ENCODE data around the gene LKAAEAR1. TPM values are rescaled to one million over a fixed set of nuclear protein-coding genes. Genes with fewer than 3 reads are reported as not detected.

LKAAEAR1 gene
- total and polyA plus RNA-seq, 2 of the 13 experiments (the other 11 are each of a cell fraction or from before 2014, with no cell fraction given) = not detected

DNA sequence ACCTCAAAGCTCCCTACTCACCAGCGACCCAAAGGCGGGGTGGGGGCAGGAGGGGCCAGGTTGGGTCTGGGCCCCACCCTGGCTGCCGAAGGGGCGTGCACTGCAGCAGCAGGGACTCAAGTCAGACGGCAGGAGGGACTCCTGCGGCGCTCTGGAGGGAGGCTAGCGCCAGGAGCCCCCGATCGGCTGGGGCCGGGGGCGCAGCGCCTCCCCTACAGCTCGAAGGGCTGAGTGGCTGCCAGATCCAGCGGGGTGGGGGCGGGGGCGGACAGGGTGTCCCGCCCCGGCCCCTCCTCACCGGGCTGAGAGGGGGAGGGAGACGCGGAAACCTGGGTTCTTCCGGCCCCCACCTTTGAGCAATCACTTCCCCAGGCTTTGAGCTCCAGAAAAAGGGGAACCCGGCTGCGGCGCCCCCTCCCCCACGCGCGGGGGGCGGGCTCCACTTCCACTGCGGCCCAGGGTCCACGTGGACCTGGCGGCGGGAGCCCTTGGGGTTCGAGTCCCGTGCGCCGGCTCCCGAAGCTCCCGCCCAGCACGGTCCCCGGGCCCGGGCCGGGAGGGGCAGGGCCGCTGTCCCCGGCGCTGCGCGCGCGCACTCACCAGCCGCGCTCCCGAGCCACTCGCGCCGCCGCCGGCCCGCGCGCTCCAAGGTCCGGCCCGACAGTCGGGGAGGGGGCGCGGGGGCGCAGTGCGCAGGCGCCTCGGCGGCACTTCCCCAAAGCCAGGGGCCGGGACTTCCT, 4.8 kb downstream of the LKAAEAR1 start, which contains the start of gene RGS19 (continued):
- TF ChIP-seq HNRNPL (IDR thresholded peaks at IDR 0.05; ENCODE audit: low read depth, low read length) (no peak), NR2F2 (IDR thresholded peaks at IDR 0.05; ENCODE audit: borderline replicate concordance, low read depth) (no peak), GZF1 (CRISPR knock-in tag; IDR thresholded peaks at IDR 0.05) (no peak), ZNF709 (CRISPR knock-in tag; IDR thresholded peaks at IDR 0.05) (0 out of 2 replicates have a peak, but pooled peaks have one; percentile 49), SUZ12 (IDR thresholded peaks at IDR 0.05; ENCODE audit: low read depth, low read length) (no peak), CENPT (CRISPR knock-in tag; IDR thresholded peaks at IDR 0.05; ENCODE audit: low read depth) (no peak), GFI1 (CRISPR knock-in tag; IDR thresholded peaks at IDR 0.05; ENCODE audit: borderline replicate concordance) (no peak), ZFP82 (CRISPR knock-in tag; IDR thresholded peaks at IDR 0.05; ENCODE audit: borderline replicate concordance) (0 out of 2 replicates have a peak, but pooled peaks have one; percentile 50), ETV5 (CRISPR knock-in tag; IDR thresholded peaks at IDR 0.05; ENCODE audit: borderline replicate concordance) (peak; percentile 71), ADNP (CRISPR knock-in tag; IDR thresholded peaks at IDR 0.05) (peak; percentile 87; the same call in 1 of the 2 replicates), SRSF9 (IDR thresholded peaks at IDR 0.05; ENCODE audit: borderline replicate concordance, insufficient read depth, low read depth, low read length, poor library complexity, severe bottlenecking) (no peak), ZNF343 (CRISPR knock-in tag; IDR thresholded peaks at IDR 0.05) (no peak), PAX8 (CRISPR knock-in tag; IDR thresholded peaks at IDR 0.05; ENCODE audit: borderline replicate concordance) (0 out of 2 replicates have a peak, but pooled peaks have one; percentile 59), ZNF124 (CRISPR knock-in tag; IDR thresholded peaks at IDR 0.05) (no peak), ZNF792 (CRISPR knock-in tag; IDR thresholded peaks at IDR 0.05) (no peak), NCOR1 (IDR thresholded peaks at IDR 0.05; ENCODE audit: borderline replicate concordance, low read length) (no peak)
- TF ChIP-seq, protein P1, sequence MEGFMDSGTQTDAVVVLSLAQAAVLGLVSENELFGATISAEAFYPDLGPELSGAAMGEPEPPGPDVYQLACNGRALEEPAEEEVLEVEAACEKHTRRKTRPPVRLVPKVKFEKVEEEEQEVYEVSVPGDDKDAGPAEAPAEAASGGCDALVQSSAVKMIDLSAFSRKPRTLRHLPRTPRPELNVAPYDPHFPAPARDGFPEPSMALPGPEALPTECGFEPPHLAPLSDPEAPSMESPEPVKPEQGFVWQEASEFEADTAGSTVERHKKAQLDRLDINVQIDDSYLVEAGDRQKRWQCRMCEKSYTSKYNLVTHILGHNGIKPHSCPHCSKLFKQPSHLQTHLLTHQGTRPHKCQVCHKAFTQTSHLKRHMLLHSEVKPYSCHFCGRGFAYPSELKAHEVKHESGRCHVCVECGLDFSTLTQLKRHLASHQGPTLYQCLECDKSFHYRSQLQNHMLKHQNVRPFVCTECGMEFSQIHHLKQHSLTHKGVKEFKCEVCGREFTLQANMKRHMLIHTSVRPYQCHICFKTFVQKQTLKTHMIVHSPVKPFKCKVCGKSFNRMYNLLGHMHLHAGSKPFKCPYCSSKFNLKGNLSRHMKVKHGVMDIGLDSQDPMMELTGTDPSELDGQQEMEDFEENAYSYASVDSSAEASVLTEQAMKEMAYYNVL (CRISPR knock-in tag; IDR thresholded peaks at IDR 0.05; ENCODE audit: borderline replicate concordance) = no peak; the same call in 1 of the 2 replicates
- TF ChIP-seq, protein P2, sequence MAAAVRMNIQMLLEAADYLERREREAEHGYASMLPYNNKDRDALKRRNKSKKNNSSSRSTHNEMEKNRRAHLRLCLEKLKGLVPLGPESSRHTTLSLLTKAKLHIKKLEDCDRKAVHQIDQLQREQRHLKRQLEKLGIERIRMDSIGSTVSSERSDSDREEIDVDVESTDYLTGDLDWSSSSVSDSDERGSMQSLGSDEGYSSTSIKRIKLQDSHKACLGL (CRISPR knock-in tag; IDR thresholded peaks at IDR 0.05) = no peak; the same call in 1 of the 2 replicates
- TF ChIP-seq, protein P3, sequence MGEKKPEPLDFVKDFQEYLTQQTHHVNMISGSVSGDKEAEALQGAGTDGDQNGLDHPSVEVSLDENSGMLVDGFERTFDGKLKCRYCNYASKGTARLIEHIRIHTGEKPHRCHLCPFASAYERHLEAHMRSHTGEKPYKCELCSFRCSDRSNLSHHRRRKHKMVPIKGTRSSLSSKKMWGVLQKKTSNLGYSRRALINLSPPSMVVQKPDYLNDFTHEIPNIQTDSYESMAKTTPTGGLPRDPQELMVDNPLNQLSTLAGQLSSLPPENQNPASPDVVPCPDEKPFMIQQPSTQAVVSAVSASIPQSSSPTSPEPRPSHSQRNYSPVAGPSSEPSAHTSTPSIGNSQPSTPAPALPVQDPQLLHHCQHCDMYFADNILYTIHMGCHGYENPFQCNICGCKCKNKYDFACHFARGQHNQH (CRISPR knock-in tag; IDR thresholded peaks at IDR 0.05) = no peak; the same call in none of the 2 replicates
- TF ChIP-seq, protein P4, sequence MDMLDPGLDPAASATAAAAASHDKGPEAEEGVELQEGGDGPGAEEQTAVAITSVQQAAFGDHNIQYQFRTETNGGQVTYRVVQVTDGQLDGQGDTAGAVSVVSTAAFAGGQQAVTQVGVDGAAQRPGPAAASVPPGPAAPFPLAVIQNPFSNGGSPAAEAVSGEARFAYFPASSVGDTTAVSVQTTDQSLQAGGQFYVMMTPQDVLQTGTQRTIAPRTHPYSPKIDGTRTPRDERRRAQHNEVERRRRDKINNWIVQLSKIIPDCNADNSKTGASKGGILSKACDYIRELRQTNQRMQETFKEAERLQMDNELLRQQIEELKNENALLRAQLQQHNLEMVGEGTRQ (IDR thresholded peaks at IDR 0.05; ENCODE audit: low read depth, low read length) = no peak
- TF ChIP-seq, protein P4 (CRISPR knock-in tag; IDR thresholded peaks at IDR 0.05; ENCODE audit: borderline replicate concordance) = no peak

All from HepG2 (cell line).